Endothelial cell of umbilical vein (primary cell): ENCODE measurements around the gene PPP2R2D. TPM values are rescaled to one million over a fixed set of nuclear protein-coding genes. Genes with fewer than 3 reads are reported as not detected.

Experiments
- BruUV-seq: library from RNA; stranded (reverse); fragments of 400-500 nt; replicated peaks from 2 replicates; lab custom pipeline; 2021; lab: Mats Ljungman, UMichigan
- CTCF ChIA-PET: fragments of 300-600, 350-600 bp; sonication (Branson Sonifier 250); formaldehyde crosslinking; loops from one replicate; lab custom pipeline; 2021; ENCODE audit warnings: antibody characterized with exemption, inconsistent platforms; lab: Charles Lee
- POLR2A ChIA-PET: fragments of 300-600, 350-600 bp; sonication (Branson Sonifier 250); formaldehyde crosslinking; loops from one replicate; lab custom pipeline; 2021; ENCODE audit warnings: antibody characterized with exemption, inconsistent platforms; lab: Charles Lee
- DNase-seq: peaks from one replicate; pipeline ENCODE4 v3.0.0-alpha.2; 2011; ENCODE audit warnings: low read depth, low spot score
- FAIRE-seq: peaks from 2 replicates; lab custom pipeline; 2011; peaks lifted over from hg19 to GRCh38; lab: Jason Lieb, UNC
- H2AFZ ChIP-seq: 2 replicates; pipeline ENCODE4 v1.6.0; 2012; ENCODE audit warnings: low read depth, low read length, control low read depth, inconsistent platforms
- H3K27ac ChIP-seq: 2 replicates; pipeline ENCODE4 v1.5.1; 2011; ENCODE audit warnings: low read depth, mild to moderate bottlenecking, control low read depth, low read length, moderate library complexity; ENCODE audit not compliant: insufficient read depth
- H3K27me3 ChIP-seq, 2 experiments: 2 replicates each; pipeline versions ENCODE4 v1.6.0 to v1.6.1; 2011; ENCODE audit warnings: low read length in 2 of 2, mixed read lengths in 1 of 2; ENCODE audit not compliant: control insufficient read depth in 2 of 2, insufficient read depth in 2 of 2
- H3K36me3 ChIP-seq, 2 experiments: 2 replicates in 1 of 2; 3 replicates in 1 of 2; pipeline ENCODE4 v1.5.1; 2011; ENCODE audit warnings: low read length in 2 of 2, mild to moderate bottlenecking in 1 of 2, moderate library complexity in 1 of 2; ENCODE audit not compliant: control insufficient read depth in 2 of 2, insufficient read depth in 2 of 2; ENCODE audit errors: extremely low read depth in 1 of 2
- H3K4me1 ChIP-seq: 3 replicates; pipeline ENCODE4 v1.5.1; 2011; ENCODE audit warnings: mild to moderate bottlenecking, low read length; ENCODE audit not compliant: control insufficient read depth, insufficient read depth; ENCODE audit errors: extremely low read depth
- H3K4me2 ChIP-seq: 2 replicates; pipeline ENCODE4 v1.6.1; 2011; ENCODE audit warnings: low read length, control low read depth, mixed read lengths; ENCODE audit not compliant: insufficient read depth
- H3K4me3 ChIP-seq, 3 experiments: fragments of 200-600 bp in 1 of 3; sonication (generic), shearing (Covaris generic) in 1 of 3; replicated peaks in 1 of 3; 2 replicates each; pipeline ENCODE4 v1.5.1; 2011 to 2016; ENCODE audit warnings: control low read depth in 3 of 3, low read length in 3 of 3, mild to moderate bottlenecking in 2 of 3, inconsistent platforms in 1 of 3, low read depth in 1 of 3, moderate library complexity in 1 of 3; ENCODE audit not compliant: insufficient read depth in 1 of 3
- H3K79me2 ChIP-seq: 2 replicates; pipeline ENCODE4 v1.6.0; 2012; ENCODE audit warnings: low read length, inconsistent platforms; ENCODE audit not compliant: control insufficient read depth, insufficient read depth
- H3K9ac ChIP-seq: replicated peaks from 2 replicates; pipeline ENCODE3; 2011; ENCODE audit warnings: low read length, control low read depth; ENCODE audit not compliant: insufficient read depth; ENCODE audit errors: extremely low read depth
- H3K9me1 ChIP-seq: replicated peaks from 3 replicates; pipeline ENCODE4 v1.6.0; 2011; ENCODE audit warnings: mild to moderate bottlenecking, low read length; ENCODE audit not compliant: control insufficient read depth, insufficient read depth; ENCODE audit errors: extremely low read depth
- H3K9me3 ChIP-seq: replicated peaks from 2 replicates; pipeline ENCODE4 v1.5.1; 2012; ENCODE audit warnings: low read length, inconsistent platforms; ENCODE audit not compliant: control insufficient read depth, insufficient read depth
- H4K20me1 ChIP-seq: replicated peaks from 2 replicates; pipeline ENCODE3; 2011; ENCODE audit warnings: mild to moderate bottlenecking, low read length; ENCODE audit not compliant: control insufficient read depth, insufficient read depth; ENCODE audit errors: extremely low read depth
- CTCF ChIP-seq, 2 donors: IDR thresholded peaks; 1 replicate in 1 of 2; 2 replicates in 1 of 2; pipeline ENCODE4 v1.5.1; 2011; ENCODE audit warnings: low read length in 2 of 2, mild to moderate bottlenecking in 2 of 2, moderate library complexity in 2 of 2, control low read depth in 1 of 2, inconsistent platforms in 1 of 2, low read depth in 1 of 2; ENCODE audit not compliant: insufficient read depth in 1 of 2; ENCODE audit errors: extremely low read depth in 1 of 2
- EZH2 ChIP-seq: IDR thresholded peaks from 2 replicates; pipeline ENCODE4 v1.6.1; 2012; ENCODE audit warnings: borderline replicate concordance, low read depth, mild to moderate bottlenecking, moderate library complexity, low read length, inconsistent platforms; ENCODE audit not compliant: severe bottlenecking
- FOS ChIP-seq: IDR thresholded peaks from 2 replicates; pipeline ENCODE4 v1.6.1; 2011; ENCODE audit warnings: mild to moderate bottlenecking, low read length, moderate library complexity, borderline replicate concordance; ENCODE audit not compliant: insufficient read depth
- GATA2 ChIP-seq: IDR thresholded peaks from 2 replicates; pipeline ENCODE4 v1.7.0; 2011; ENCODE audit warnings: low read depth, mild to moderate bottlenecking, moderate library complexity, mixed read lengths, low read length; ENCODE audit not compliant: insufficient read length, insufficient read depth
- JUN ChIP-seq: IDR thresholded peaks from 2 replicates; pipeline ENCODE4 v1.6.1; 2011; ENCODE audit warnings: borderline replicate concordance, low read depth; ENCODE audit not compliant: insufficient read length, insufficient read depth
- MAX ChIP-seq: IDR thresholded peaks from 2 replicates; pipeline ENCODE4 v1.6.1; 2011; ENCODE audit not compliant: insufficient read depth, insufficient read length
- MYC ChIP-seq: IDR thresholded peaks from one replicate; pipeline ENCODE4 v1.6.1; 2011; ENCODE audit warnings: mild to moderate bottlenecking, low read depth, low read length
- POLR2A ChIP-seq: IDR thresholded peaks from 2 replicates; pipeline ENCODE4 v1.6.1; 2012; ENCODE audit warnings: low read depth, mild to moderate bottlenecking, control low read depth, low read length
- POLR2AphosphoS5 ChIP-seq: IDR thresholded peaks from 2 replicates; pipeline ENCODE4 v1.6.1; 2012; ENCODE audit warnings: low read depth, mild to moderate bottlenecking, control low read depth, low read length, moderate library complexity; ENCODE audit not compliant: insufficient read depth
- dilution Hi-C: fragments of 300-500 bp; cut with MboI; formaldehyde crosslinking; loops from one replicate; pipeline ENCODE4 v1.15.0; 2019; ENCODE audit warnings: low sequenced_read_pairs; ENCODE audit not compliant: extremely low pct_ligation_motif_present
- intact Hi-C: fragments of 100-400 bp; cut with micrococcal nuclease; formaldehyde crosslinking; loops from one replicate; pipeline ENCODE4 v1.10.0; 2022
- polyA plus RNA-seq, 4 experiments: library from polyadenylated mRNA; depleted of rRNA in 3 of 4; stranded (reverse) in 3 of 4; unstranded in 1 of 4; fragments of >200 nt; gene quantifications; 2 replicates each; pipeline versions ENCODE4 v1.2.1 to v1.2.3, GENCODE V29; 2011 to 2012; ENCODE audit warnings: missing spikeins in 1 of 4
- total RNA-seq: library from RNA; stranded (reverse); gene quantifications from 2 replicates; pipeline ENCODE4 v1.2.3, GENCODE V29; 2021

Gene PPP2R2D
- total and polyA plus RNA-seq, 2 donors (not counting 3 experiments of a cell fraction or from before 2014, with no cell fraction given) = 29.9 to 36.3 TPM

- Histone ChIP-seq H3K27me3 (no peaks in the 10 kb centered on the region), H3K9me1 (no peaks in the 10 kb centered on the region), H3K4me2 (no peak overlapping the region), H3K9me3 (no peaks in the 10 kb centered on the region), H3K36me3 (no peaks in the 10 kb centered on the region), H3K79me2 (no peaks in the 10 kb centered on the region), H3K4me3 (no peak overlapping the region), H3K27ac (no peak overlapping the region), H4K20me1 (no peaks in the 10 kb centered on the region), H3K4me1 (no peaks in the 10 kb centered on the region), H2AFZ (no peak overlapping the region), H3K9ac (no peak overlapping the region)
- FAIRE-seq = no peak
- no TSS peak for BruUV-seq
- DNase-seq = no peak
- intact Hi-C loops = no loop called here
- dilution Hi-C loops = no loop called here
- CTCF ChIA-PET = interaction anchor here (0.6 to 1.9 kb wide), 2 partner anchors 141 to 1692 kb away, joined by 3 to 10 read pairs; no protein-coding TSS in a partner anchor
- POLR2A ChIA-PET = no interaction called here
- no peak for TF ChIP-seq JUN
- no peak for TF ChIP-seq GATA2
- no peak for TF ChIP-seq POLR2A
- no peak for TF ChIP-seq MAX
- no peak for TF ChIP-seq CTCF (IDR thresholded peaks at IDR 0.05; ENCODE audit: extremely low read depth in 1 of 2, insufficient read depth in 1 of 2, low read depth in 1 of 2, low read length in 2 of 2)
- no peak for TF ChIP-seq FOS
- TF ChIP-seq EZH2 = no peak
- no peak for TF ChIP-seq MYC
- TF ChIP-seq POLR2AphosphoS5 = no peak
Measured at GRCh38 chr10:131881104-131881880, 19.5 kb upstream of the PPP2R2D start.
